GM23338 (cell line): ENCODE data around the gene TMEM101. TPM values are rescaled to one million over a fixed set of nuclear protein-coding genes. Genes with fewer than 3 reads are reported as not detected.

Experiments
- ATAC-seq: fragments of 200-7000 bp; cut with Tn5 transposase; 3 replicates; pipeline ENCODE4 v1.9.1; 2020
- DNase-seq: peaks from one replicate; pipeline ENCODE4 v3.0.0-alpha.2; 2015; ENCODE audit warnings: low spot score
- H2AFZ ChIP-seq: fragments of 200-600 bp; sonication (generic); 2 replicates; pipeline ENCODE4 v1.8.0; 2016; ENCODE audit warnings: antibody characterized with exemption, mild to moderate bottlenecking, moderate library complexity
- H3F3A ChIP-seq: fragments of 200-600 bp; sonication (generic); replicated peaks from 2 replicates; pipeline ENCODE4 v1.8.0; 2017; ENCODE audit warnings: antibody characterized with exemption, mixed run types, low read depth
- H3K27ac ChIP-seq: fragments of 200-600 bp; sonication (generic); 2 replicates; pipeline ENCODE4 v1.6.1; 2016; ENCODE audit warnings: low read depth
- H3K27me3 ChIP-seq: fragments of 200-600 bp; sonication (generic); 2 replicates; pipeline ENCODE4 v1.8.0; 2016; ENCODE audit warnings: mild to moderate bottlenecking, mixed run types, moderate library complexity; ENCODE audit not compliant: insufficient read depth
- H3K36me3 ChIP-seq: fragments of 200-600 bp; sonication (generic); 2 replicates; pipeline ENCODE4 v1.8.0; 2016; ENCODE audit warnings: mild to moderate bottlenecking; ENCODE audit not compliant: insufficient read depth
- H3K4me1 ChIP-seq: fragments of 200-600 bp; sonication (generic); 2 replicates; pipeline ENCODE4 v1.8.0; 2016; ENCODE audit warnings: mild to moderate bottlenecking, moderate library complexity; ENCODE audit not compliant: insufficient read depth
- H3K4me2 ChIP-seq: fragments of 200-600 bp; sonication (generic); 2 replicates; pipeline ENCODE4 v1.7.1; 2017; ENCODE audit warnings: mixed run types
- H3K4me3 ChIP-seq: fragments of 200-600 bp; sonication (generic); 2 replicates; pipeline ENCODE4 v1.6.1; 2016; ENCODE audit warnings: mixed run types
- H3K79me2 ChIP-seq: fragments of 200-600 bp; sonication (generic); replicated peaks from 2 replicates; pipeline ENCODE4 v1.8.0; 2017; ENCODE audit warnings: mild to moderate bottlenecking; ENCODE audit not compliant: insufficient read depth
- H3K9me2 ChIP-seq: fragments of 200-600 bp; sonication (generic); 2 replicates; pipeline ENCODE4 v1.8.0; 2017; ENCODE audit not compliant: insufficient read depth
- H4K20me1 ChIP-seq: fragments of 200-600 bp; sonication (generic); replicated peaks from 2 replicates; pipeline ENCODE4 v1.8.0; 2017; ENCODE audit warnings: mild to moderate bottlenecking; ENCODE audit not compliant: insufficient read depth
- H3K27ac Mint-ChIP-seq: 2 replicates; pipeline ENCODE4 v1.8.0; 2020; ENCODE audit warnings: inconsistent platforms, mild to moderate bottlenecking, moderate library complexity, mixed read lengths
- H3K27me3 Mint-ChIP-seq: 3 replicates; pipeline ENCODE4 v1.8.0; 2022; ENCODE audit warnings: low read depth, mild to moderate bottlenecking, moderate library complexity, mixed read lengths, inconsistent platforms; ENCODE audit not compliant: insufficient read depth, poor library complexity
- H3K36me3 Mint-ChIP-seq: 3 replicates; pipeline ENCODE4 v1.8.0; 2021; ENCODE audit warnings: low read depth, mild to moderate bottlenecking, inconsistent platforms, moderate library complexity, mixed read lengths
- H3K4me1 Mint-ChIP-seq: 3 replicates; pipeline ENCODE4 v1.8.0; 2020; ENCODE audit warnings: mild to moderate bottlenecking, inconsistent platforms, mixed read lengths
- H3K4me3 Mint-ChIP-seq: 3 replicates; pipeline ENCODE4 v1.8.0; 2021; ENCODE audit warnings: moderate library complexity, mild to moderate bottlenecking, inconsistent platforms, mixed read lengths
- H3K9me3 Mint-ChIP-seq: 3 replicates; pipeline ENCODE4 v1.8.0; 2020; ENCODE audit warnings: moderate library complexity, mild to moderate bottlenecking, inconsistent platforms, mixed read lengths
- CREB1 ChIP-seq: fragments of 250-450 bp; sonication (Bioruptor Pico); IDR thresholded peaks from 2 replicates; pipeline ENCODE4 v1.5.0; 2020; ENCODE audit warnings: low read depth, mild to moderate bottlenecking, moderate library complexity
- EZH2 ChIP-seq: fragments of 200-600 bp; sonication (generic); IDR thresholded peaks from one replicate; pipeline ENCODE4 v1.8.0; 2017; ENCODE audit warnings: antibody characterized with exemption, mild to moderate bottlenecking, low read depth; ENCODE audit not compliant: unreplicated experiment
- EZH2phosphoT487 ChIP-seq: fragments of 200-600 bp; sonication (generic); IDR thresholded peaks from one replicate; pipeline ENCODE4 v1.8.1; 2018; ENCODE audit warnings: antibody characterized with exemption; ENCODE audit not compliant: unreplicated experiment
- JUNB ChIP-seq: IDR thresholded peaks from one replicate; pipeline ENCODE4 v1.6.1; 2016; ENCODE audit warnings: antibody characterized with exemption; ENCODE audit not compliant: unreplicated experiment
- NANOG ChIP-seq: IDR thresholded peaks from 2 replicates; pipeline ENCODE4 v1.6.1; 2016; ENCODE audit warnings: antibody characterized with exemption, borderline replicate concordance
- POLR2AphosphoS5 ChIP-seq: IDR thresholded peaks from 2 replicates; pipeline ENCODE4 v1.6.1; 2016; ENCODE audit warnings: antibody characterized with exemption, low read depth
- REST ChIP-seq: IDR thresholded peaks from one replicate; pipeline ENCODE4 v1.6.1; 2018; ENCODE audit warnings: antibody characterized with exemption; ENCODE audit not compliant: unreplicated experiment
- STAT1 ChIP-seq: IDR thresholded peaks from one replicate; pipeline ENCODE4 v1.6.1; 2016; ENCODE audit warnings: antibody characterized with exemption; ENCODE audit not compliant: unreplicated experiment
- ZNF114 ChIP-seq: fragments of 250-450 bp; sonication (Bioruptor Pico); IDR thresholded peaks from 2 replicates; pipeline ENCODE4 v1.5.0; 2020; ENCODE audit warnings: mild to moderate bottlenecking, moderate library complexity
- ZNF331 ChIP-seq: fragments of 250-450 bp; sonication (Bioruptor Pico); IDR thresholded peaks from 2 replicates; pipeline ENCODE4 v1.5.0; 2020; ENCODE audit warnings: low read depth, mild to moderate bottlenecking, moderate library complexity
- ZNF462 ChIP-seq: fragments of 250-450 bp; sonication (Bioruptor Pico); IDR thresholded peaks from 2 replicates; pipeline ENCODE4 v1.5.0; 2020; ENCODE audit warnings: mild to moderate bottlenecking, moderate library complexity
- polyA plus RNA-seq: library from polyadenylated mRNA; unstranded; fragments of >200 nt; fragmentation: Nextera tagmentation; extraction: Ambion mirVana; gene quantifications from 2 replicates; pipeline ENCODE4 v1.2.1, GENCODE V29; 2016
- total RNA-seq: library from RNA; depleted of rRNA; stranded (reverse); fragments of >200 nt; shearing (Covaris generic); gene quantifications from 2 replicates; pipeline ENCODE4 v1.2.3, GENCODE V29; 2014
- TF ChIP-seq, protein P1 (sequence below): IDR thresholded peaks from 2 replicates; pipeline ENCODE4 v1.6.1; 2016; ENCODE audit warnings: antibody characterized with exemption
- TF ChIP-seq, protein P2 (sequence below), 2 experiments: fragments of 200-600 bp in 1 of 2; sonication (generic) in 1 of 2; conservative IDR thresholded peaks; 2 replicates each; pipeline versions ENCODE4 v1.5.1 to v1.6.1; 2016 to 2017; ENCODE audit warnings: antibody characterized with exemption in 2 of 2, low read depth in 2 of 2, mild to moderate bottlenecking in 2 of 2, moderate library complexity in 1 of 2

The TMEM101 gene
- total and polyA plus RNA-seq, 2 experiments from 2014 or later = 15.9 to 31.6 TPM

GRCh38 chr17:44039829-44040635 lies 25.3 kb upstream of the TMEM101 start:
- Histone ChIP-seq H3K36me3 (peaks cover 44% of the 10 kb centered on the region), H3K4me3 (no peak overlapping the region), H3F3A (0 out of 2 replicates have a peak, but pooled peaks cover 7% of the 10 kb centered on the region), H3K27me3 (no peaks in the 10 kb centered on the region), H3K79me2 (peaks cover 69% of the 10 kb centered on the region), H4K20me1 (peaks cover 41% of the 10 kb centered on the region), H3K9me2 (no peaks in the 10 kb centered on the region), H3K27ac (peak overlapping the region; percentile 63; the same call in 1 of the 2 replicates), H3K4me1 (peaks cover 11% of the 10 kb centered on the region), H2AFZ (no peak overlapping the region), H3K4me2 (no peak overlapping the region)
- H3K36me3 Mint-ChIP-seq = peaks cover 56% of the 10 kb centered on the region
- peak overlapping the region; percentile 78; the same call in 1 of the 2 replicates for H3K27ac Mint-ChIP-seq
- H3K4me1 Mint-ChIP-seq = peaks cover 10% of the 10 kb centered on the region; the same call in 2 of the 3 replicates
- TF ChIP-seq ZNF331 (CRISPR knock-in tag) (no peak), JUNB (no peak), CREB1 (CRISPR knock-in tag) (no peak), ZNF114 (CRISPR knock-in tag) (no peak), STAT1 (no peak), EZH2phosphoT487 (no peak), REST (no peak), EZH2 (no peak), POLR2AphosphoS5 (no peak), ZNF462 (CRISPR knock-in tag) (no peak), NANOG (no peak)
- TF ChIP-seq, protein P1, sequence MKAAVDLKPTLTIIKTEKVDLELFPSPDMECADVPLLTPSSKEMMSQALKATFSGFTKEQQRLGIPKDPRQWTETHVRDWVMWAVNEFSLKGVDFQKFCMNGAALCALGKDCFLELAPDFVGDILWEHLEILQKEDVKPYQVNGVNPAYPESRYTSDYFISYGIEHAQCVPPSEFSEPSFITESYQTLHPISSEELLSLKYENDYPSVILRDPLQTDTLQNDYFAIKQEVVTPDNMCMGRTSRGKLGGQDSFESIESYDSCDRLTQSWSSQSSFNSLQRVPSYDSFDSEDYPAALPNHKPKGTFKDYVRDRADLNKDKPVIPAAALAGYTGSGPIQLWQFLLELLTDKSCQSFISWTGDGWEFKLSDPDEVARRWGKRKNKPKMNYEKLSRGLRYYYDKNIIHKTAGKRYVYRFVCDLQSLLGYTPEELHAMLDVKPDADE = no peak
- TF ChIP-seq, protein P2, sequence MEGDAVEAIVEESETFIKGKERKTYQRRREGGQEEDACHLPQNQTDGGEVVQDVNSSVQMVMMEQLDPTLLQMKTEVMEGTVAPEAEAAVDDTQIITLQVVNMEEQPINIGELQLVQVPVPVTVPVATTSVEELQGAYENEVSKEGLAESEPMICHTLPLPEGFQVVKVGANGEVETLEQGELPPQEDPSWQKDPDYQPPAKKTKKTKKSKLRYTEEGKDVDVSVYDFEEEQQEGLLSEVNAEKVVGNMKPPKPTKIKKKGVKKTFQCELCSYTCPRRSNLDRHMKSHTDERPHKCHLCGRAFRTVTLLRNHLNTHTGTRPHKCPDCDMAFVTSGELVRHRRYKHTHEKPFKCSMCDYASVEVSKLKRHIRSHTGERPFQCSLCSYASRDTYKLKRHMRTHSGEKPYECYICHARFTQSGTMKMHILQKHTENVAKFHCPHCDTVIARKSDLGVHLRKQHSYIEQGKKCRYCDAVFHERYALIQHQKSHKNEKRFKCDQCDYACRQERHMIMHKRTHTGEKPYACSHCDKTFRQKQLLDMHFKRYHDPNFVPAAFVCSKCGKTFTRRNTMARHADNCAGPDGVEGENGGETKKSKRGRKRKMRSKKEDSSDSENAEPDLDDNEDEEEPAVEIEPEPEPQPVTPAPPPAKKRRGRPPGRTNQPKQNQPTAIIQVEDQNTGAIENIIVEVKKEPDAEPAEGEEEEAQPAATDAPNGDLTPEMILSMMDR (conservative IDR thresholded peaks at IDR 0.05; ENCODE audit: low read depth in 2 of 2) = no peak
- no peaks in the 10 kb centered on the region for H3K27me3 Mint-ChIP-seq
- H3K9me3 Mint-ChIP-seq = no peaks in the 10 kb centered on the region
- DNase-seq = no peak
- H3K4me3 Mint-ChIP-seq = no peak overlapping the region; the same call in 2 of the 3 replicates
- ATAC-seq = no peak
